HG02852 (cell line): ENCODE measurements around the gene CTBP2.

Experiments
- ATAC-seq: cut with Tn5 transposase; IDR thresholded peaks from one replicate; pipeline ENCODE4 v1.9.1; 2021; ENCODE audit warnings: mild to moderate bottlenecking, moderate library complexity; ENCODE audit not compliant: unreplicated experiment

CTBP2 gene

GRCh38 chr10:125159932-125160855 is at the start of gene CTBP2:
TSS of gene CTBP2 (minus strand) at chr10:125160563.
- no peak for ATAC-seq

GRCh38 chr10:125209591-125210355 is 49.4 kb upstream of the CTBP2 start:
- no peak for ATAC-seq

DNA sequence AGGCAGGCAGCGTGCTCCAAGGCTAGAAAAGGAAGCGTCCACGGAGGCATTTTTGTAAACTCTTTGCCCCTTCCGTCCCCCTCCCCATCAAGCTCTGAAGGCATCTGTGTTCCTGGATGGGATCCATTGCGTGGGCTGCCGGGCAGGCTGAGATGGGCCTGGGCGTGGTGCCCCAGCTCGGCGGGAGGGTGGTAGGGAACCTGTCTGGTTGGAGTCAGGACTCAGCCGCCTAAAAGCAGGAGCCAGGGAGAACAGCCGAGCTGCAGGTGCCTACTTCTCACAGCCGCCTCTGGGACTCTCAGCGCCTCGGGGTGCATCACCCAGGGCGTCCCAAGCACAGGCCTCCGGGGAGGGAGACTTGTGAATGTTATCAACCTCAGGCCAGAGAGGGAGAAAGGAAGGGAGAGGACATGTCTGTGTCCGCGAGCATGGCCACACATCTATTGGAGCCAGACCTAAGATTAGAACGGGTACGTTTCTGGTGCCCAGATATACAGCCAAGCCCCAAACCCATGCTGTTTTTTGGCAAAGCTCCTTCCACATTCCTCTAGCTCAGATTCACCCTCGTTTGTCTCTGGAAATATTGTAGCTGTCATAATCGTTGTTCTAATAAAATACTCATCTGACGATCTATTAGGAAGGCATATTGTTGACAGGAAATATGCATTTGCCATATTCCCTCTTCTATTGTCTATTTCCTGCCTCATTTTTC is 48.6 kb upstream of the CTBP2 start:
- no peak for ATAC-seq

DNA sequence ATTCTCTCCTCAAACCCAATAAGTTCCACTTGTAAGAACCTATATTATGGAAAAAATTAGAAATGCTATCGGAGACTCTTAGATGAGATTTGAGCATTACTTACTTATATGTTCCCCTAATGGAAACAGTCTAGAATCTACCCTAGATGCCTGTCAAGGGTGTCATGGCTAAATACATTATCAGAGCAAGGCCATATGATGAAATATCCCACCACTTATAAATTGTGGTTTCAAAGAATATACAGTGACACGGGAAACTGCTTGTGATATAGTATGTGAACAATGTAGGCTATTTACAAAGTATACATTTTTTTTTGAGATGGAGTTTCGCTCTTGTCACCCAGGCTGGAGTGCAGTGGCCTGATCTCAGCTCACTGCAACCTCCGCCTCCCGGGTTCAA is 46.3 kb upstream of the CTBP2 start:
- ATAC-seq = no peak

DNA sequence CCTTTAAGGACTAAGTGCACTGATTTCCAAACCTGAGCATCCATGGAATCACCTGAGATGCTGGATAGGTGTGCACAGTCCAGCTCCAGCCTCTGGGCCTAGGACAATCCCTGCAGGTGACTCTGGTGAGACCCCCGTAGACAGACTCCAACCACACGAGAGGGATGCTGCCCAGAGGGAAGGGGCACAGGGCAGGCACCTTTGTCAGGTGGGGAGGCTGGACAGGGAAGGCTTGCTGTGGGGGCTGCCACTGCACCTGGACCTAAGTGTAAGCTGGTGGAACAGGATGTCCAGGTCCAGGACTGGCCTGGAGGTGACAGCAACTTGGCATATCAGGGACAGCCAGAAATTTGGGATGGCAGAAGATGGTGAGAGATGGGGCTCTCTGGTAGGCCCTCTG is 45.1 kb upstream of the CTBP2 start:
- ATAC-seq = no peak

- ATAC-seq = no peak
Measured at GRCh38 chr10:125204400-125204799, 44.0 kb upstream of the CTBP2 start.

- ATAC-seq = no peak
Measured at GRCh38 chr10:125203186-125203800, 42.9 kb upstream of the CTBP2 start.

GRCh38 chr10:125201791-125202622 is 41.6 kb upstream of the CTBP2 start:
- ATAC-seq = peak; percentile 28

- peak; percentile 93 for ATAC-seq
Measured at GRCh38 chr10:125201108-125201524, 40.8 kb upstream of the CTBP2 start.

GRCh38 chr10:125200396-125200795 is 40.0 kb upstream of the CTBP2 start:
- no peak for ATAC-seq

GRCh38 chr10:125199270-125199669 is 38.9 kb upstream of the CTBP2 start:
- no peak for ATAC-seq

- no peak for ATAC-seq
Measured at GRCh38 chr10:125194814-125195213, 34.5 kb upstream of the CTBP2 start.

- ATAC-seq = no peak
Measured at GRCh38 chr10:125193306-125193877, 33.0 kb upstream of the CTBP2 start.

DNA sequence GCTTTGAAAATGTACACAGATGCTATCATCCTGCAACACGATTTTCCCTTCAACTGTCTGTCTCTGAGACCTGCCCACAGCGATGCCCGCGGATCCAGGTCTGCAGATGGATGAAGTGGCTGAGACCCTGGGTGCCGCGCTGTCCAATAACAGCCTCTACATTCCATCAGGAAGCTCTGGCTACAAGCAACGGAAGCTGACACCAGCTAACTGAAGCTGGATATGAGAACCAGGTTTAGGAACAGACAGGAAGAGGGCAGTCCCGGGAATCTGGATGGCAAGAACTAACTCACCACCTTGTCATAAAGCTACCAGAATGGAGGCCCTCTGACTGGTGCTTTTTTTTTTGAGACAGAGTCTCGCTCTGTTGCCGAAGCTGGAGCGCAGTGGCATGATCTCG is 32.3 kb upstream of the CTBP2 start:
- no peak for ATAC-seq

DNA sequence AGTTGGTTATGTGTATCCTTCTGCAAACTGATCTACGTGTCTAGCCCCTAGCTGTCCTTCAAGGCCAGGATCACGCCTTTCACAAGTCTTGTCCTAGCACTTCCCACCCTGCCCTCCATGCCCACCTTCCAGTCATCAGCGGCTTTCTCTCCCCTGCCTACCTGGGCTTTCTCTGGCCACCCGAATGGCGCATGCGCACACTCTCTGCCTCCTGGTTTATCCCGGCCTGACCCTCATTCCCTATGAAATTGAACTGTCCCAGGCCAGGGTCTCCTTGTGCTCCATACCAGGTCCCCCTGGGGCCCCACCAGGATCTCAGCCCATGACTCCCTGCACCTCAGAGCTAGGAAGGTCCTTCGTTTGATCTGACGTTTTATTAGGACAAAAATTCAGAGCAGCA is 31.6 kb upstream of the CTBP2 start:
- ATAC-seq = no peak

GRCh38 chr10:125190946-125191345 is 30.6 kb upstream of the CTBP2 start:
- no peak for ATAC-seq

- no peak for ATAC-seq
Measured at GRCh38 chr10:125190414-125190813, 30.1 kb upstream of the CTBP2 start.

DNA sequence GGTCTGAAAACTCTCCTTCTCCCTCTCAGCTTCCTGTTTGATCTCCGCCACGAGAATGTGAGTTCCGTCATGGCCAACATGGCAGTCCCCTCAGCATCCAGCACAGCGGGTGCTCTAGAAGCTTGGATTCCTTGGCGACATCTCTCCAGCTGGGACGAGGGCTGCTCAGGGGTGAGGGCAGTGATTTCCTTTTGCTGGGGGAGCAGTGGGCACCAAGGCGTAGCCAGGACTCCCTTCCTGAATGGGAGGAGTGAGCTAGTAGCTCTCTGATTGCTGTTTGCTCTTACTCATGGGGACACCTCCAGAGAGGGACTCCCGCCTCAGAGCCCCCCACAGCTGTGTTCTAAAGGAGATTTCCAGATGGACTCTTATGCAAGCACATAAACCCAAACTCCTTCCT is 28.8 kb upstream of the CTBP2 start:
- ATAC-seq = no peak
